ENCODE data around the gene NCAM1.

The NCAM1 gene

DNA sequence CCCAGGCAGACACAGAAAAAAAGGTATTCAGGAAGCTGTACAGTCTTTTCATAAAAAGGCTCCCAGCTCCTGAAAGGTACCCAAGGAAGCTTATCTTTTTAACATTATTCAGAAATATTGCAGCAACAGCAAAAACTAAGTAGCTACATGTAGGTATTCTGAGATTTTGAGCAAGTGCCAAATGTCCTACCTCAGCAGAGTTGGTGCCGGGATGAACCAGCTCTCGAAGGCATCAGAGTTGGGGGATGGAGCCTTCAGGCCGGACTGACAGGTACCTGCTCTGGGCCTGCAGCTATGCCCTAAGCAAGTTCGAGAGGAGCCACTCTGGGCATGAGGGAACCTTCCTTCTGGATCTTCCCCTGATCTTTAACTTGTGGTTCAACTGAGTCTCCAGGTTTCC, 276.0 kb downstream of the NCAM1 start:
- ChIA-PET CTCF (no interaction called here), POLR2A (no interaction called here)
- H3K9me3 ChIP-seq (ENCODE audit: control insufficient read depth, insufficient read depth, low read depth, low read length): no peaks in the 10 kb centered on the region
- peaks cover 0 to 47% of the 10 kb centered on the region in 2 experiments; a peak in 1 of 3 replicates for H3K36me3 ChIP-seq (ENCODE audit: control insufficient read depth in 2 of 2, insufficient read depth in 1 of 2, low read length in 2 of 2)
- no peak overlapping the region for H3K4me3 ChIP-seq (ENCODE audit: low read depth, low read length)
- TF ChIP-seq ZNF48 (tag by site-specific recombination; IDR thresholded peaks at IDR 0.05) (no peak), ZNF324 (tag by site-specific recombination; IDR thresholded peaks at IDR 0.05) (no peak), GLI2 (tag by site-specific recombination; IDR thresholded peaks at IDR 0.05; ENCODE audit: borderline replicate concordance, low read depth) (no peak), ZNF76 (tag by site-specific recombination; IDR thresholded peaks at IDR 0.05; ENCODE audit: borderline replicate concordance, low read depth) (no peak), GLI4 (tag by site-specific recombination; IDR thresholded peaks at IDR 0.05) (no peak), ZNF843 (tag by site-specific recombination; IDR thresholded peaks at IDR 0.05) (no peak)
- TF ChIP-seq, protein P1, sequence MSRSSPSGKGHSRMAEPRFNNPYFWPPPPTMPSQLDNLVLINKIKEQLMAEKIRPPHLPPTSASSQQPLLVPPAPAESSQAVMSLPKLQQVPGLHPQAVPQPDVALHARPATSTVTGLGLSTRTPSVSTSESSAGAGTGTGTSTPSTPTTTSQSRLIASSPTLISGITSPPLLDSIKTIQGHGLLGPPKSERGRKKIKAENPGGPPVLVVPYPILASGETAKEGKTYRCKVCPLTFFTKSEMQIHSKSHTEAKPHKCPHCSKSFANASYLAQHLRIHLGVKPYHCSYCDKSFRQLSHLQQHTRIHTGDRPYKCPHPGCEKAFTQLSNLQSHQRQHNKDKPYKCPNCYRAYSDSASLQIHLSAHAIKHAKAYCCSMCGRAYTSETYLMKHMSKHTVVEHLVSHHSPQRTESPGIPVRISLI (tag by site-specific recombination; IDR thresholded peaks at IDR 0.05): no peak
- H3K4me1 ChIP-seq (ENCODE audit: control insufficient read depth, insufficient read depth, low read length): no peaks in the 10 kb centered on the region
- no peak overlapping the region for H3K27ac ChIP-seq (ENCODE audit: extremely low read depth, low read depth, low read length)

DNA sequence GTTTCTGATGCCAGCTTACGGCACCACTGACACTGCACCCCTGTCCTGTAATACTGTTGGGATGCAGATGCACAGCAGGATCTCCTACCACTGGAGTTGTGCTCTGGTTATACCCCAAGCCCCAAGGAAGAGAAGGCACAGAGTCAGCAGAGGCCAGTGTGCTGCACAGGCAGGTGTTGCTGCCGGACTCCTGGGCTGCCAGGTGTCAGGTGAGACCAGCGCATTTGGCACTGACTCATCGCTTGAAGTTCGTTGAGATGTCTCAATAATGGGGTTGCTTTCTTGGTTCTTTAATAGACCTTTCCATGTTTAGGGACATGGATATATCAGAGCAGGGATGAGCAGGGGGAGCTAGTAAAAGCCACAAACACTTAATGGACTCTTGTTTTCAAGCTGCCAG, 277.5 kb downstream of the NCAM1 start:
- H3K9me3 ChIP-seq (ENCODE audit: control insufficient read depth, insufficient read depth, low read depth, low read length): no peaks in the 10 kb centered on the region
- ChIA-PET POLR2A (no interaction called here), CTCF (no interaction called here)
- TF ChIP-seq ZNF791 (tag by site-specific recombination; IDR thresholded peaks at IDR 0.05): no peak
- no peak for TF ChIP-seq ZNF239 (tag by site-specific recombination; IDR thresholded peaks at IDR 0.05)
- no peak for TF ChIP-seq ZNF292 (tag by site-specific recombination; IDR thresholded peaks at IDR 0.05; ENCODE audit: borderline replicate concordance, low read depth)
- TF ChIP-seq ZNF654 (tag by site-specific recombination; IDR thresholded peaks at IDR 0.05; ENCODE audit: low read depth): no peak
- H3K36me3 ChIP-seq (ENCODE audit: control insufficient read depth in 2 of 2, insufficient read depth in 1 of 2, low read length in 2 of 2): peaks cover 0 to 37% of the 10 kb centered on the region in 2 experiments; a peak in 1 of 3 replicates
- H3K4me3 ChIP-seq (ENCODE audit: low read depth, low read length): no peak overlapping the region
- H3K4me1 ChIP-seq (ENCODE audit: control insufficient read depth, insufficient read depth, low read length): no peaks in the 10 kb centered on the region
- no peak overlapping the region for H3K27ac ChIP-seq (ENCODE audit: extremely low read depth, low read depth, low read length)

DNA sequence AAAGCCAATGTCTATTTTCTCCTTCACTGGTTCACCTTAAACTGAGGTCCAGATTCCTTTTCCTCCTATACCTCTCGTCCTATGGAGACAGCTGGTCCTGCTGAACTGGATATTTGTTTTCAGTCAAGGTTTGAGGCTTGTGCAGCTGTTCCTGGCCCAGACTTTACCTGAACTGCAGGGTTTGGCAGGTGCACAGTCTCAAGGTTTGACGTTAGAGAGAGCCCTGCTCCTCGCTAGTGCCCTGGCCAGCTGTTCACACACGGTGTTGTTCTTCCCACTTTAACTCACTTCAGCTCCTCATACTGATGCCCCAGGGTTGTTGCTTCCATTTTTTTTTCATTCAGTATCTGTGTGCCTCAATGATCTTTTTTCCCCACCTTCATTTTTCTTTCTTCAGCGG, 279.2 kb downstream of the NCAM1 start:
- CTCF ChIA-PET: interaction anchor here (0.5 to 0.6 kb wide), 2 partner anchors 491 to 684 kb away, joined by 3 to 4 read pairs; no protein-coding TSS in a partner anchor
- H3K4me3 ChIP-seq (ENCODE audit: low read depth, low read length): no peak overlapping the region
- H3K9me3 ChIP-seq (ENCODE audit: control insufficient read depth, insufficient read depth, low read depth, low read length): no peaks in the 10 kb centered on the region
- no peaks in the 10 kb centered on the region for H3K4me1 ChIP-seq (ENCODE audit: control insufficient read depth, insufficient read depth, low read length)
- POLR2A ChIA-PET: no interaction called here
- peaks cover 0 to 25% of the 10 kb centered on the region in 2 experiments; a peak in 1 of 3 replicates for H3K36me3 ChIP-seq (ENCODE audit: control insufficient read depth in 2 of 2, insufficient read depth in 1 of 2, low read length in 2 of 2)
- no peak overlapping the region for H3K27ac ChIP-seq (ENCODE audit: extremely low read depth, low read depth, low read length)
- TF ChIP-seq SP7 (tag by site-specific recombination; IDR thresholded peaks at IDR 0.05): no peak
- no peak for TF ChIP-seq ZNF777 (tag by site-specific recombination; IDR thresholded peaks at IDR 0.05; ENCODE audit: borderline replicate concordance)
- no peak for TF ChIP-seq ZNF501 (tag by site-specific recombination; IDR thresholded peaks at IDR 0.05)
- no peak for TF ChIP-seq MEIS1 (CRISPR knock-in tag; IDR thresholded peaks at IDR 0.05; ENCODE audit: borderline replicate concordance)
- TF ChIP-seq, protein P2, sequence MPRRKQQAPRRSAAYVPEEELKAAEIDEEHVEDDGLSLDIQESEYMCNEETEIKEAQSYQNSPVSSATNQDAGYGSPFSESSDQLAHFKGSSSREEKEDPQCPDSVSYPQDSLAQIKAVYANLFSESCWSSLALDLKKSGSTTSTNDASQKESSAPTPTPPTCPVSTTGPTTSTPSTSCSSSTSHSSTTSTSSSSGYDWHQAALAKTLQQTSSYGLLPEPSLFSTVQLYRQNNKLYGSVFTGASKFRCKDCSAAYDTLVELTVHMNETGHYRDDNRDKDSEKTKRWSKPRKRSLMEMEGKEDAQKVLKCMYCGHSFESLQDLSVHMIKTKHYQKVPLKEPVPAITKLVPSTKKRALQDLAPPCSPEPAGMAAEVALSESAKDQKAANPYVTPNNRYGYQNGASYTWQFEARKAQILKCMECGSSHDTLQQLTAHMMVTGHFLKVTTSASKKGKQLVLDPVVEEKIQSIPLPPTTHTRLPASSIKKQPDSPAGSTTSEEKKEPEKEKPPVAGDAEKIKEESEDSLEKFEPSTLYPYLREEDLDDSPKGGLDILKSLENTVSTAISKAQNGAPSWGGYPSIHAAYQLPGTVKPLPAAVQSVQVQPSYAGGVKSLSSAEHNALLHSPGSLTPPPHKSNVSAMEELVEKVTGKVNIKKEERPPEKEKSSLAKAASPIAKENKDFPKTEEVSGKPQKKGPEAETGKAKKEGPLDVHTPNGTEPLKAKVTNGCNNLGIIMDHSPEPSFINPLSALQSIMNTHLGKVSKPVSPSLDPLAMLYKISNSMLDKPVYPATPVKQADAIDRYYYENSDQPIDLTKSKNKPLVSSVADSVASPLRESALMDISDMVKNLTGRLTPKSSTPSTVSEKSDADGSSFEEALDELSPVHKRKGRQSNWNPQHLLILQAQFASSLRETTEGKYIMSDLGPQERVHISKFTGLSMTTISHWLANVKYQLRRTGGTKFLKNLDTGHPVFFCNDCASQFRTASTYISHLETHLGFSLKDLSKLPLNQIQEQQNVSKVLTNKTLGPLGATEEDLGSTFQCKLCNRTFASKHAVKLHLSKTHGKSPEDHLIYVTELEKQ (tag by site-specific recombination; IDR thresholded peaks at IDR 0.05; ENCODE audit: borderline replicate concordance): no peak
- TF ChIP-seq BCL11A (tag by site-specific recombination; IDR thresholded peaks at IDR 0.05; ENCODE audit: low read depth): no peak
- TF ChIP-seq, protein P3, sequence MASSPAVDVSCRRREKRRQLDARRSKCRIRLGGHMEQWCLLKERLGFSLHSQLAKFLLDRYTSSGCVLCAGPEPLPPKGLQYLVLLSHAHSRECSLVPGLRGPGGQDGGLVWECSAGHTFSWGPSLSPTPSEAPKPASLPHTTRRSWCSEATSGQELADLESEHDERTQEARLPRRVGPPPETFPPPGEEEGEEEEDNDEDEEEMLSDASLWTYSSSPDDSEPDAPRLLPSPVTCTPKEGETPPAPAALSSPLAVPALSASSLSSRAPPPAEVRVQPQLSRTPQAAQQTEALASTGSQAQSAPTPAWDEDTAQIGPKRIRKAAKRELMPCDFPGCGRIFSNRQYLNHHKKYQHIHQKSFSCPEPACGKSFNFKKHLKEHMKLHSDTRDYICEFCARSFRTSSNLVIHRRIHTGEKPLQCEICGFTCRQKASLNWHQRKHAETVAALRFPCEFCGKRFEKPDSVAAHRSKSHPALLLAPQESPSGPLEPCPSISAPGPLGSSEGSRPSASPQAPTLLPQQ (tag by site-specific recombination; IDR thresholded peaks at IDR 0.05): no peak
- no peak for TF ChIP-seq ZNF48 (tag by site-specific recombination; IDR thresholded peaks at IDR 0.05)
- no peak for TF ChIP-seq ZNF248 (tag by site-specific recombination; IDR thresholded peaks at IDR 0.05)
- TF ChIP-seq, protein P4, sequence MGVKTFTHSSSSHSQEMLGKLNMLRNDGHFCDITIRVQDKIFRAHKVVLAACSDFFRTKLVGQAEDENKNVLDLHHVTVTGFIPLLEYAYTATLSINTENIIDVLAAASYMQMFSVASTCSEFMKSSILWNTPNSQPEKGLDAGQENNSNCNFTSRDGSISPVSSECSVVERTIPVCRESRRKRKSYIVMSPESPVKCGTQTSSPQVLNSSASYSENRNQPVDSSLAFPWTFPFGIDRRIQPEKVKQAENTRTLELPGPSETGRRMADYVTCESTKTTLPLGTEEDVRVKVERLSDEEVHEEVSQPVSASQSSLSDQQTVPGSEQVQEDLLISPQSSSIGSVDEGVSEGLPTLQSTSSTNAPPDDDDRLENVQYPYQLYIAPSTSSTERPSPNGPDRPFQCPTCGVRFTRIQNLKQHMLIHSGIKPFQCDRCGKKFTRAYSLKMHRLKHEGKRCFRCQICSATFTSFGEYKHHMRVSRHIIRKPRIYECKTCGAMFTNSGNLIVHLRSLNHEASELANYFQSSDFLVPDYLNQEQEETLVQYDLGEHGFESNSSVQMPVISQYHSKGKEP (tag by site-specific recombination; IDR thresholded peaks at IDR 0.05): no peak
- TF ChIP-seq BCL11B (tag by site-specific recombination; IDR thresholded peaks at IDR 0.05; ENCODE audit: low read depth): no peak
- no peak for TF ChIP-seq ZSCAN23 (tag by site-specific recombination; IDR thresholded peaks at IDR 0.05)
- no peak for TF ChIP-seq ZNF169 (tag by site-specific recombination; IDR thresholded peaks at IDR 0.05)
- TF ChIP-seq ZNF658 (tag by site-specific recombination; IDR thresholded peaks at IDR 0.05): no peak

Measured in HEK293 (cell line).